ENCODE measurements around the gene CST7. TPM values are rescaled to one million over a fixed set of nuclear protein-coding genes. Genes with fewer than 3 reads are reported as not detected.

CST7 gene
- total RNA-seq, 4 donors from 2014 or later, result 2.5 to 6.1 (median 4.1) TPM

GRCh38 chr20:24957326-24958016, 8.4 kb downstream of the CST7 start:
- no peaks in the 10 kb centered on the region for H3K27me3 ChIP-seq

GRCh38 chr20:24958506-24959385, 9.7 kb downstream of the CST7 start:
- Histone ChIP-seq H3K9me3 (no peaks in the 10 kb centered on the region), H3K36me3 (peaks cover 12 to 80% (median 18%) of the 10 kb centered on the region in 3 donors), H3K27ac (no peak overlapping the region), H3K27me3 (no peaks in the 10 kb centered on the region), H3K4me1 (peaks cover 0 to 13% (median 0%) of the 10 kb centered on the region in 3 donors), H3K4me3 (no peak overlapping the region)
- 78 to 92% methylated on average over 9 to 16 of the region's 20 CpGs for WGBS, 2 donors
- no peak for TF ChIP-seq POLR2A (IDR thresholded peaks at IDR 0.05)
- no peak for TF ChIP-seq CTCF (IDR thresholded peaks at IDR 0.05)
- DNase-seq, result no peak
- intact Hi-C loops (cut with DNase I), result no loop called here

More at GRCh38 chr20:24957326-24958016, 8.4 kb downstream of the CST7 start:
- TF ChIP-seq POLR2A (IDR thresholded peaks at IDR 0.05) (no peak), CTCF (IDR thresholded peaks at IDR 0.05) (no peak)
- Histone ChIP-seq H3K4me3 (no peak overlapping the region), H3K27ac (no peak overlapping the region), H3K36me3 (peaks cover 8 to 67% (median 8%) of the 10 kb centered on the region in 3 donors), H3K4me1 (peaks cover 0 to 22% (median 0%) of the 10 kb centered on the region in 3 donors), H3K9me3 (no peaks in the 10 kb centered on the region)
- intact Hi-C loops (cut with DNase I), result no loop called here
- WGBS, 2 donors, result 92 to 94% methylated on average over 9 to 12 of the region's 18 CpGs
- no peak for DNase-seq

GRCh38 chr20:24959591-24960301, 10.7 kb downstream of the CST7 start:
- TF ChIP-seq POLR2A (IDR thresholded peaks at IDR 0.05), result no peak
- no peak for TF ChIP-seq CTCF (IDR thresholded peaks at IDR 0.05)
- H3K27ac ChIP-seq, result no peak overlapping the region
- 83 to 93% methylated on average over 11 of the region's 14 CpGs for WGBS, 2 donors
- H3K4me3 ChIP-seq, result no peak overlapping the region
- intact Hi-C loops (cut with DNase I), result no loop called here
- no peak for DNase-seq
- H3K27me3 ChIP-seq, result no peaks in the 10 kb centered on the region
- H3K4me1 ChIP-seq, result peaks cover 0 to 13% (median 0%) of the 10 kb centered on the region in 3 donors
- H3K36me3 ChIP-seq, result peaks cover 16 to 90% (median 18%) of the 10 kb centered on the region in 3 donors
- H3K9me3 ChIP-seq, result no peaks in the 10 kb centered on the region

- H3K36me3 ChIP-seq, result peaks cover 16 to 93% (median 18%) of the 10 kb centered on the region in 3 donors
- no peaks in the 10 kb centered on the region for H3K27me3 ChIP-seq
- no peak overlapping the region for H3K4me3 ChIP-seq
- DNase-seq, result no peak
- no peak for TF ChIP-seq POLR2A (IDR thresholded peaks at IDR 0.05)
- TF ChIP-seq CTCF (IDR thresholded peaks at IDR 0.05), result no peak
- WGBS, 2 donors, result 93% methylated on average over 4 of the region's 10 CpGs; no CpG with 5 or more reads in 1 of the 2 donors
- peak overlapping the region in 1 of 4 donors; percentile 9 for H3K27ac ChIP-seq
- intact Hi-C loops (cut with DNase I), result no loop called here
- H3K9me3 ChIP-seq, result no peaks in the 10 kb centered on the region
- peaks cover 0 to 13% (median 0%) of the 10 kb centered on the region in 3 donors for H3K4me1 ChIP-seq
Observed at GRCh38 chr20:24960302-24960801, 11.3 kb downstream of the CST7 start.

All from esophagus squamous epithelium (tissue), 5 donors.